Skeletal muscle cell (primary cell): ENCODE data around the gene CCDC92.
A peak's percentile ranks its signal among the peaks of the same experiment; 100 is the strongest.
"Not testable (repeated sequence)": the region's sequence is repeated elsewhere in the genome, so short reads cannot be mapped to it uniquely, and the experiment has no call there.

Experiments used
- DNase-seq: peaks from one replicate; pipeline ENCODE4 v3.0.0-alpha.2; 2010; ENCODE audit warnings: low read depth
- H3K4me3 ChIP-seq: 2 replicates; pipeline ENCODE4 v1.5.1; 2011; ENCODE audit warnings: low read depth, mild to moderate bottlenecking, control low read depth, low read length, moderate library complexity

Gene CCDC92

DNA sequence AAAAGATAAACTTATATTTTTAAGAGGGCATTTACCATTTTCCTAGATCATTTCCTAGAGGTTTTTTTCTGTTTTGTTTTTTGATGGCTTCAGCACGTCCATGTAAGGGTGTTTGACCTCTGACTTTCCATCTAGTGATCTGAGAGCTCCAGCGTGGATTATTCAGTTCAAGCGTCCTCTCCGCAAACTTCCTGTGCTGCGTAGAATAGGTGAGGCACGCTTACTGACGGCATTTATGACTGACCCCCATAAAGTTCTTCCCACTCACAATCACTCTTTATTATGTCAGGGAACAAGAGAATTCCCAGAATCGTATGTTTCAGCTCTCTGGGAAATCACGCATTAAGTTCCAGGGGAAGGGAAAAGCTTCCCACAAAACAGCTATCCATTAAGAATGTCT, 16.4 kb downstream of the CCDC92 start:
- DNase-seq = no peak
- H3K4me3 ChIP-seq = no peak overlapping the region

- no peak for DNase-seq
Measured at GRCh38 chr12:123954647-123955350, 17.8 kb downstream of the CCDC92 start.

DNA sequence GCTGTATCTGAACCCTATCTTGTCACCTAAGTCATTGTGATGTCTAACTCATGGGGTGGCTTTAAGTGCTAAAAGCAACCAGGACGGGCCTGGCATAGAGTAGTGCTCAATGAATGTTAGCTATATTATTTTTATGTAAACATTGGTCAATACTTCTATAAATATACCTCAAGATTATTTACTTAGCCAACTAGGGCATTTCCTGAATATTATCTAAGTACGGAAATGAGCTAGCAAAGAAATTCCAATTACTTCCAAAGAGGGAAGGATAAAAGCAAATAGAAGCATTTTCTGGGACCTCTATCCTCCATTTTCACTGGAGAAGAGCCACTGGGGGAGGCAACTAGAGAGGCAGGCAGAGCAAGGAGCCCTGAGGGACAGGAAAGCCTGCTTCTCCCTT, 20.6 kb downstream of the CCDC92 start:
- DNase-seq = no peak
- H3K4me3 ChIP-seq = no peak overlapping the region

More at GRCh38 chr12:123954647-123955350, 17.8 kb downstream of the CCDC92 start:
- no peak overlapping the region for H3K4me3 ChIP-seq

GRCh38 chr12:123951467-123951866, 21.2 kb downstream of the CCDC92 start:
- no peak overlapping the region for H3K4me3 ChIP-seq
- no peak for DNase-seq

- H3K4me3 ChIP-seq = no peak overlapping the region
- DNase-seq = no peak
Measured at GRCh38 chr12:123950476-123951349, 21.9 kb downstream of the CCDC92 start.

DNA sequence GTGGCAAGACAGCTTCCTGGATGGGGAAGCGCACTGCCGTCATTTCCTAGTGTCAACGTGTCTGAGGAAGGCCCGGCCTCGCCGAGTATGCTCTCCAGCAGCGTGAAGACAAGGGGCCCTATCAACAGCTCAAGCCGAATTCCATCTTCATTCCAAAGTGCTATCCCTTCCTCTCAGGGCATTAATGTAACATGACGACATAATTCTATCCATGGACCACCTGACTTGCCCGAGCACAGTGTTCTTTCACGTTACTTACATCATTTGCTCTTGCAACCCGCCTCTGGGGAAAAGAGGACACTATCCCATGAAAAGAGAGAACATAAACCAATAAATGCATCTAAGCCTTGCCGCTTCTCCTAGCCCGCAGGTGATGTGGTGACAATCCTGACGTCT, 22.9 kb downstream of the CCDC92 start:
- no peak overlapping the region for H3K4me3 ChIP-seq
- no peak for DNase-seq

DNA sequence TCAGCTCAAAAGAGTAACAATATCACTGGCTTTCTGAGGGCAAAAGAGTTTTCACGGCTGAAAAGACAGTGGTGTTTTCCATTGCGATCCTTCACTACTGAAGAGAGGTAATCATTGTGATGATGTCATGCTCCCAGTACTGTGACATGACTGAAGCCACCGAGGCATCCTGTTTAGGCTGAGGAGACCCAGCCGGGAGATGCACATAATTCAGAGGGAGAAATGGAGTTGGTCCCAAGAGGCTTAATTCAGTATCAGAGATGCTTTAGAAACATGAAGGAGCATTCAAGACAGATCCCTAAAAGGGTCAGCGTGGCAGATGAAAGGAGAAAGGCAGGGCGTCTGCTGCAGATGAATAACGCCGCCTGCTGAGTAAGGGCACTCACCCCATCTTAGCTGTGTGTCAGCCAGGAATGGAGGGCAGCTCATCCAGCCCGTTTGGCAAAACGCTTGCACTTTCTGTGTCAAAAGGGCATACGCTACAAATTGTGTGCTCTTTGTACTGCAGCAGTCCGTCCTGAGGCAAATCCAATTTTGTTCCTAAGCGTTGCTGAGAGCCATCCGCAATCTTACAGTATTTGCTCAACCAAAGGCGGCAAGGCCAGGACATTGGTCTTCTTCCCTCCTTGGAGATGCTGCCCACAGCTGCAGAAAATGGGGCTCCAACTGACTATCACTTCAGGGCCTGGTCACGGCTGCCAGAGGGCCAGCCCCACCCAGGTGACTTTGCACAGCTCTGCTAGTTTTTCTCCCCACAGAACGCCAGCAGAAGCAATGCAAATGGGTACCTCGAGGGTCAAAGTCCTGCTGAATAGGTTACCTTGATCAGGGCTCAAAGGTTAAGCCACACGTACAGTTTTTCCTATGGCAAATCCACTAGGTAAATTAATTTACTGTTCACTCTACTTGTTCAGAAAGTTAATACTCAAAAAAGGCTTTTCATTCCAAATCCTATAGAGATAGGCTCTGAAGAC, 23.5 kb downstream of the CCDC92 start:
- no peak overlapping the region for H3K4me3 ChIP-seq
- DNase-seq = no peak

DNA sequence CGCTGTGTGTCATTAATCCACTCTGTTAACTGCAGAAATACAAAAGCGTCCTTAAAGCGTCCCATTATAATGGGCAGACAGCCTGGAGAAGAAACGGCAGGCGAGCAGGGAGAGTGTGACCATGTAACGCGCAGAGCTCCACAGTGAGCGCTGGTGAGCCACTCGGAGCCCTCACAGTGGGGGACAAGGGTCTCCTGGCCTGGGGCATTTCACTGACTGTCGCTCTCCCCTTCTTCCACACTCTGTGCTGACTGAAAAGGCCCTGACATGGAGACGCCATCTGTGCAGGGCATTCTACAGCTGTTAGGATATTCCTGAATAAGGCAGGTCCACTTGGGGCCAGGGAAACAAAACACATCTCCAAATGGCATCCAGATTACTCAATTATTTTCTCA, 24.2 kb downstream of the CCDC92 start:
- DNase-seq = no peak
- H3K4me3 ChIP-seq = no peak overlapping the region

GRCh38 chr12:123947531-123947930, 25.1 kb downstream of the CCDC92 start:
- not testable (repeated sequence) for H3K4me3 ChIP-seq

GRCh38 chr12:123946516-123947505, 25.8 kb downstream of the CCDC92 start:
- DNase-seq, H3K4me3 ChIP-seq: not testable (repeated sequence)

More at GRCh38 chr12:123947531-123947930, 25.1 kb downstream of the CCDC92 start:
- DNase-seq = not testable (repeated sequence)

DNA sequence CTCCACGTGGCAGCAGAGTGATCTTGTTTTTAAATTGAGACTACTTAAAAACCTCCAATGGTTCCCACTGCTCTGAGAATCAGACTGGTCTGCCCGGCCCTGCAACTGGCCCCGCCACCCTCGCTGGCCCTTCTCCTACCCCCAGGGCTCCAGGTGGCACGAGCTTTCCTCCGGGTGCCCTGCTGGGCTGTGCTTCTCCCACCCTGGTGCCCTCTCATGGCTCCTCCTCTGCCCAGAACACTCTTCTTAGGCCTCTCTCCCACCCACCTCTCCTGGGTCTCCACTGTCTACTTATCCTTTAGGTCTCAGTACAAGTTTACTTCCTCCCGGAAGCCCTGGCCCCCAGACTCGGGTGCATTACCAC, 26.5 kb downstream of the CCDC92 start:
- no peak overlapping the region for H3K4me3 ChIP-seq
- DNase-seq = no peak

- DNase-seq = no peak
- no peak overlapping the region for H3K4me3 ChIP-seq
Measured at GRCh38 chr12:123945287-123946151, 27.1 kb downstream of the CCDC92 start.

DNA sequence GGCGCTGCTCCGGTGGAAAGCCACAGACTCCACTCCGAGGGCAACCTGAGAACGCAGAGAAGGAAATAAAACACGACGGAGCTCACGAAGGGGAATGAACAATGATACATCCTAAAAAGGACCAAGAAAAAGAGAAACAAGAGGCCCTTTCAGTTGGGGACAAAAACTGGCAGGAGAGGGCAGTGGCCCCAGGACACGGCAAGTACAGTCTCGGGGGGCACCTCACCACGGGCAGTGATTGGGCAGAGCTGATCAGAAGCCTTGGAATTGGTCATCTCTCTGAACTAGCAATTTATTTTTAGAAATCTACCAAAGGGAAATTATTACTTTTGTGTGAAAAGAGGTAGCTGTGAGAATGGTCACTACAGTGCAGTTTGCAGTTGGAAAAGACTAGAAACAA, 27.9 kb downstream of the CCDC92 start:
- DNase-seq = no peak
- no peak overlapping the region for H3K4me3 ChIP-seq

DNA sequence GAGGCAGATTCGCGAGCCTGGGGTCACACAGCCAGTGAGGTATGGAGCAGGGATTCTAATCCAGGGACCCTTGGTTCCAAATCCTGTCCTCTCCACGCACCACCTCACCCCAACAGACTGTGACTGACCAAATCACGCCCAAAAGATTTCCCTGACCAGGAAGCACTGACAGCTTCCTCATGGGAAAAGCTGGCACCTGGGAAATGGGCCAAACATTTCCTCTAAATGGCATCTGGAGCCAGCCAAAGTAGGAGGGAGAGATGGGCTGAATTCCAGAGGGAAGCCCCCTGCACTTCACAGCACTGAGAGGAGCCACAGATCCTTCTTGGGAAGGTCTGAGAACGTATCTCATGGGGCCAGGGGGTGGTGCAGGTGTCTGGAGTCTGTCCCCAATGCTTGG, 28.8 kb downstream of the CCDC92 start:
- H3K4me3 ChIP-seq = no peak overlapping the region
- DNase-seq = no peak

GRCh38 chr12:123942911-123943648, 29.6 kb downstream of the CCDC92 start:
- no peak overlapping the region for H3K4me3 ChIP-seq
- no peak for DNase-seq

DNA sequence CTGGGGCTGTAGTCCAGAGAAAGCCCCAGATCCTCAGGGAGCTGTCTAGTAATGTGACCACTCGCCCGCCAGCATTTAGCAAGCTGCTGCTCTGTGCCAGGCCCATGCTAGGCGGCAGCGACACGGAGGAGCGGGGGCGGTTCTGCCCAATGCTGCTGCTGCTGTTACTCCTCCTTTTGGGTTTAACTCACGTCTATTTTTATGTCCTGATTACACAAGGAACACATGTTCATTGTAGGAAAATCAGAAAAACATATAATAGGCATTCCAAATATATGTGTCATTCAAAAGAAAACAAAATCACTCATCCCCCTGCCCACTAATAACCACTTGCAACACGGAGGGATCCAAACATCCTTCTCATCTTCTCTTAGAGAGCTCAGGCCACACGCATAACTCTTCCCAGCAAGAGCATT, 30.4 kb downstream of the CCDC92 start:
- no peak overlapping the region for H3K4me3 ChIP-seq
- peak; percentile 86 for DNase-seq

- no peak for DNase-seq
- no peak overlapping the region for H3K4me3 ChIP-seq
Measured at GRCh38 chr12:123941624-123942237, 30.9 kb downstream of the CCDC92 start.
